Ecto neural progenitor cell (in vitro differentiated cells): ENCODE results near the gene PNMA6E.

Source experiments
- DNase-seq: peaks from one replicate; pipeline ENCODE4 v3.0.0-alpha.2; 2018; ENCODE audit warnings: low spot score

The PNMA6E gene

DNA sequence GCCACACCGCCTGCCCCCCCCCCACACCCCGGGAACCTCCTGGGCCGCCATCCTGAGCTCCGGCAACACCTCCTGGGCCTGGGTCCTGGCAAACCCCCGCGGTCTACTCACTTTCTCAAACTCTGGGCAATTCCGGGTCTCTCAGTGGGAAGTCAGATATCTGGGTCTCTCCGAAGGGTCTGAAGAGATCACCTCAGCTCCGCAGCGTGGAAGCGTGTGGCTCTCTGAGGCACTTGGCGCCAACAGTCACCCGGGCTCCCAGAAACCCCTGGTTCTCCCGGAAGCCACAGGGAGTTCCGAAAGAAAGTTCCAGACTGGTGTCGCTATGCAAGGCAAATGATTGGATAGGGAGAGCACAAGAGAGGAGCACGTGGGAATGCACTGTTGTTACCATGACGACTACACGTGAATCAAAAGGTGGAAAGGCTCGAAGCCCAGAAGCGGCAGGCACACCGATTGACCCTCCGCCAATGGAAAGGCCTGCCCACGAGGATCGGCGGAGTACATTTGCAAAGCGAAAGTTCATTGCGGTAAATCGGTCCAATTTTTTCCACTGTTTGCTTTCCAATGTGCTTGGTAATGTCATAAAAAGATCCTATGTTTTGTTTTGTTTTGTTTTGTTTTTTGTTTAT lies at the start of gene PNMA6E:
Gene PNMA6E (minus strand): TSS at position 218 of the 632 bp plus-strand sequence. CDS start 2,501 bp downstream, outside the sequence.
- DNase-seq: no peak

DNA sequence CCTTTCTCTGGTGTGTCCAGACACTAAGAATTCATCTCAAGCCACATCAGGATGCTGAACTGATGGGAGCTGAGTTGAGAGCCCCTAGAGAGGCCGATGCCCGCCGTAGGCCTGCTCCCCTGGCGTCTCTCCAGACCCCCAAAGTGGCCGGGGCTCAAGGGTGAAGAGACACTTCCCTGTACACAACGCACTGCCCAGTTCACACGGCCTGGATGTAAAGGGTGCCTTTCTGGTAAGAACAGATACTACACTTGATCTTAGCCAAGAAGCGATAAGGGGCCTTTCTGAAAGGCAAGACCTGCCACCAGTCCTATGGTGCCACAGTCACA lies 49.8 kb upstream of the PNMA6E start:
- DNase-seq: no peak

DNA sequence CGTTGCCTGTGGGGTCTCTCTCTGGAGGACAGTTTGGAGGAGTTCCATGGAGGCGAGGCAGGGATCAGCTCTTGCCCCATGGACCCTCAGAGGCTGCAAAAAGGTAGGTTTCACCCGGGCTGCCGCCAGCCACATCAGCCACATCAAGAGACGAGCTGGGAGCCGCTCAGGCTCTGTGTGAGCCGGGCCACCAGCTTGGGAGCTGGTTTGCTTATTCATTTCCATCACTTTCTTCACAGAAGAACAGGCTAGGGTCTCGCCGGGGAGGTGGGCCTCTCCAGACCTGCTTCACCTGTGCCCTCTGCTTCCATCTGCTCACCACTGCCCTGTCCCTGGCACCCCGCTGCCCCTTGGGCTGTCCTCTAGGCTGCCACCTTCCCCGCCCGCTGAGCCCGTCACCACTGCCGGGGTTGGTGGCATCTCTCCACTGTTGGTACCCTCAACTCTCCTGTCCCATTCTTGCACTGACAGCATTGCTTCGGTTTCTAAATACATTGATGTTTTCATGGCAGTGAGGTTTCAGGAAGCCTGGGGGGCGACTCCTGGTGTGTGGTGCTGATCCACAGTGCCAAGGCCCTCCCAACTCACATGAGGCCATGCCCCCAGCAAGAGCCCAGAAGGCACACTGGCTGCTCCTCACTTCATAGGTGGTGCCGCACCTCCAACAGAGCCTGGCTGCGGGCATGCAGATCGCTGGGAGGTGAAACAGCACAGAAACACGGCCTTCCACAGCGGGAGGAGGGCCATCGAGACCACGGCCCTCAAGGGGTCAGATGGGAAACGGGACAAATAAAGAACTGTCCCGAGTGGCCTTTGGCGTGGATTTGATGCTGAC lies 49.2 kb upstream of the PNMA6E start:
- DNase-seq: no peak

DNA sequence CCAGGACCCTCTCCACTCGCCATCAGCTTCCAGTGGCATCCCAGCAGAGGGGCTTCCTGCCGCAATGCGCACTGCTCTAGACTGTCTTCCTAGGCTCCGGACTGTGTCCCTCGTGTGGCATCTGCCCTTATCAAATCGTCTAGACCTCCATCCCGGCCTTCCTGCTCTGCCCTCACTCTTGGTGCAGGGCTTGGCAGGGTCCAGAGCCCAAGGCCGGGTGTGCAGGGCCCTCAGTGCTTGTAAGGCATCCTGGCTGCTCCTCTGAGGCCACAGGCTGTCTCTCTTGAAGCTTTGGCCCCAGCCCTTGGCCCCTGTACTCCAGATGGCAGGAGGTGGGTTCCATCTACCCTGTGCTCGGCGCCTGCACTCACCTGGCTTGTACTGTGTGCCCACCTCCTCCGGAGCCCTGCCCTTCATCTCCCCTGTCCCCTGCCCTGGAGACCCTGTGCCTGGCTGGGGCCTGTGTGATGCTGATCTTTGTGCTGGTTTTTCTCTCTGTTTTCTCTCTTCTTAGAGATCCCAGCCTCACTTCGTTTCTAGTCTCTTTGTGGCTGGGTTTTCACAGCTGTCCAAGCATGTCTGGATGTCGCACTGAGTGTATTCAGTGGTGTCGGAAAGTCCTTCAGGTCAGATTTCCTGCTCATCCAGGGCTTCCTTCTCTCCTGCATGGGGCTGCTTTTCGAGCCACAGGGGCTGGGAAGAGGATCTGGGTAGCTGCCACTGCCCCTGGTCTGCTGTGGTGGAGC lies 48.4 kb upstream of the PNMA6E start:
- DNase-seq: no peak

DNA sequence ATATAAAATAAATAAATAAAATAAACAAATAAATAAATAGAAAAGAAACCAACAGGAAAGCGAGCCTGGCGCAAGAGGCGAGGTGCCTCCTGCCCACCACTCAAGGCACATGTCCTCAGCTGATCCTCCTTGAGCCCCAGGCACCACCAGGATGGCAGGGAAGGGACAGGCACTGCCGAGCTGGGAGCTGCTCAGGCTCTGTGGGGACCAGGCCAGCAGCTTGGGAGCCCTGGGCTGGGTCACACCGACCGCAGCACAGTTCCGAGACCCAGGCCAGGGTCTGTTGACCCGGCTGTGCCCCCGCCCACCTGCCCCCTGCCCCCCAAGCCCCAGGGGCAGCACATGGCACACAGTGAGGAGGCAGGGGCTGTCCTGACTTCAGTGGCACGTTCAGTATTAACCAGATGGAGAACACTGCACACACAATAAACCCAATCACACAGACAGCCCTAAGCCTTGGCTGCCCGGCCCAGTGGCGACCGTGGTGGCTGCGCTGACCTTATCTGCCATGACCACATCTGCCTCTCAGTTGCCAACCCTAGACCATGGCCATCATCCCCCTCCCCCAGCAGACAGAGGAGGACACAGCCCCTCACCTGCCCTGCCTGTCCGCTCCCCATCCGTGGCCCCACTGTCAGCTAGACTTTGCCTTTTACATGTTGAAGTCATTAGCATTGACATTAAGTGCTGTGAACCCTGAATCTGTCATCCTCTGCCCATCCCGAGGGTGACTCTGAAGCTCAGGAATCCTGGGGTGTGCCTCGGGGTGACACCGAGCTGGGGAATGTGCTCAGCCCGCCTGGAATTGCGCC lies 47.6 kb upstream of the PNMA6E start:
- no peak for DNase-seq

DNA sequence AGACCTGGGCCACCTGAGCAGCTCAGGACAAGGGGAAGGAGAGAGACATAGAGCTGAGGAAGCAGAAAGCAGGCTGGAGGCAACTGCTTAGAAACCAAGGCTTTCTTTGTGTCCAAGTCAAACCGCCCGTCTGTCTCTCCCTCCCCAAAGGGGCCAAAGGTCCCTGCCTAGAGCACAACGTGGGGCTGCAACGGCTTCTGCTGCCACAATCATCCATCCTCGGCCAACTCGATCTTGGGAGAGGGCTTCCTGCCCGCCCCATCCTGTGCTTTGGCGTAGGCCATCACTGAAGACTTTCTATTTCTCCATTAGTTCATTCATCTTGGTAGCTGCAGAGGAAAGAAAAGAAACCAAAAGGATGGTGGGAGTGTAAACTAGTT lies 46.4 kb upstream of the PNMA6E start:
- DNase-seq: no peak

DNA sequence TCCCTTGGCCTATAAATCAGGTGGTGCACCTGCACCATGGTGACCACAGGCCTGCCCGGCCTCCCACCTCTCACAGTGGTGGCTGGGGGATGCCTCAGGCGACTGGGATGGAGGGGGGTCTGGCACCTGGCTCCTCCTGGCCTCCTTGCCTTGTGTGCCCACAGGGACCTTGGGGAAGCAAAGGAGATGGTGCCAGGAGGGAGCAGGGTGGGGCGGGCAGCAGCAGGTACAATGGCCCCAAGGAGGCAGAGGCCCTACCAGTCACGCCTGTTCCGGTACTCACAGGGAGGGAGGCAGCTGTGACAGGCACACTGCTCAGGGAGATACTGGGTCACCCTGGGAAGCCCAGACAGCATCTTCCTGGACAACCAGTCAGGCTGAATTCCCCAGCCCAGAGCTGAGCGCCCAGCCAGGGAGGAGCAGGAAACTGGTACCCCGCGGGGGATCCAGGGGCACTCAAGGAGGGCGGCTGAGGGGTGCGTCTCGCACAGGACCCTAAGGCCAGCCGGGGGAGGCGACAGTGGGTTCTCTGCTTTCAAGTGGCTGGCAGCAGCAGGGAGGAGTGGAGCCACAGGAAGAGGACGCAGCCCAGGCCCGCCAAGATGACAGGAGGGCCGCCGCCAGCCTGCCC lies 45.9 kb upstream of the PNMA6E start:
- DNase-seq: no peak

DNA sequence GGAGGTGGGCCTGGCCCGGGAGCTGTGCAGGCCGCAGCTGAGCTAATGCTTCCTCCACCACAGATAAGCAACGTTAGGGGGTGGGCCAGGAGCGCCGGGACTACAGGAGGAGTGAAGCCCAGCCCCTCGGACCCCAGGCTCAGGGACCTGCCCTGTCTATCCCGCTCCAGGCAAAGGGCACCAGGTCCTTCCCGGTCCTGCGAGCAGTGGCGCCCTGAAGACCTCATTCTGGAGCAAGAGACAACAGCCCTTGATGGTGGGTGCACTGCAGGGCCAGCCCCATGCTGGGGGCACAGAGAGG lies 45.4 kb upstream of the PNMA6E start:
- DNase-seq: no peak

DNA sequence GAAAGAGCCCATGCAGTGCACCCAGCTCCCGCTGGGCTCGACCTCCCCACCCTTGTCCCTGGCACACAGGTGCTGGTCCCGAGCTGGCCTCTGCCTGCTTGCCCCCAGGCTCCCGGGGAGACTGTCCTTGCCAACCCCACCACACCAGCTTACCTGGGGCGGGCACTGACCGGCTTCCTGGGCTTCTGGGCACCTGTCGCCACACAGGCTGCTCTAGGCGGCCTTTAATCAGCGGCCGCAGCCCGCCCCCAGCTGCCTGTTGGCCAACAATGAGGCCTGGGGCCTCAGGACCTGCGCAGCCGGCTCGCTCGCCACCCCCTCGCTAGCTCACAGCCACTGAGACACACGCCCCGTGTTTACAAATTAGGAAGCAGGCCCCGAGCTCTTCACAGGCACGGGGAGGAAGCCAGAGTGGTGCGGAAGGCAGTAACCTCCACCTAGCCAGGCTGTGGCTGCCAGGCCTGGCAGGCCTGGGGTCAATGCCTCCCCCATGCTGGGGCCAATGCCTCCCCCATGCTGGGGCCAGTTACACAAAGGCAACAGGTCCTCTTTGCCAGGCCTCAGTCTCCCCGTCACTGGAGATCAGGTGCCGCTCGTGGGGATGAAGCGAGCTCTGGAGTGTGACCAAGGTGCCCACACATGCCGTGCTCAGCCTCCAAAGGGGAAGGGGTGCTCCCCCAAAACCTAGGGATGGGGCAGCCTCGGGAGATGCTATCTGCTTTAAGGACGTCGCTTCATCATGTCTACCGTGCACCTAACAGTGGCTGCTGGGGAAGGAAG lies 44.9 kb upstream of the PNMA6E start, which contains the start of gene TREX2:
Gene TREX2 (minus strand): TSS at position 201 of the 780 bp plus-strand sequence. CDS start 626 bp downstream, outside the sequence.
- no peak for DNase-seq

DNA sequence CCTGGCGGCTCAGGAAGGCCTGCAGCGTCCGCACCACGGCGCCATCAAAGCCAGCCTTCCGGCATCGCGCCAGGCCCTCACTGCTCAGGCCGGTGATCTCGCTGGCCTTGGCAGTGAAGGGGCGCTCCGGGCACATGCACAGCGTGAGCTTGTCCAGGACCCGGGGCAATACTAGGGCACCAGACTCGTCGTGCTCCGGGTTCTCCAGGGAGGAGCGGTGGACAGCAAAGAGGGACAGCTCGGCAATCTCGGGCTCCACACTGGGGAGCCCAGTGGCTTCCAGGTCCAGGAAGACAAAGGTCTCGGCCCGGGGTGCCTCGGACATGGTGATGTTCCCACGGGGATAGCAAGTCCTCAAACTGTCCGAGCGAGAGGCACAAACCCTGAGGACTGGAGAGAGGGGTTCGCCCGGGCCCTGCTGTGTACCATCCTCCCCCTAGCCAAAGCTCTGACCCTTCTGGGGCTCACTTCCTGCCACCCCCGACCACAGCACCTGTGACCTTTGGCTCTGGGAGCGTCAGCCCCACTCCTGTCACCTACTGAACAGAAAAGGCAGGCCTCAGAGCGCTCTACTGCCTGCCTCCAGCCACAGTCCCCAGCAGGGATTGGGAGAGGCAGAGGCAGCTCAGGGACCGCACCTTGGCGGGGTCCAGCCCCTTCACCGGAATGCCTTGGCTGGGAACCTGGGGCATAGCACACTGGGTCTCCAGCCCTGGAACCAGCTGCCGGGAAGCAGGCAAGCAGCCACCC lies 44.1 kb upstream of the PNMA6E start:
- DNase-seq: no peak

DNA sequence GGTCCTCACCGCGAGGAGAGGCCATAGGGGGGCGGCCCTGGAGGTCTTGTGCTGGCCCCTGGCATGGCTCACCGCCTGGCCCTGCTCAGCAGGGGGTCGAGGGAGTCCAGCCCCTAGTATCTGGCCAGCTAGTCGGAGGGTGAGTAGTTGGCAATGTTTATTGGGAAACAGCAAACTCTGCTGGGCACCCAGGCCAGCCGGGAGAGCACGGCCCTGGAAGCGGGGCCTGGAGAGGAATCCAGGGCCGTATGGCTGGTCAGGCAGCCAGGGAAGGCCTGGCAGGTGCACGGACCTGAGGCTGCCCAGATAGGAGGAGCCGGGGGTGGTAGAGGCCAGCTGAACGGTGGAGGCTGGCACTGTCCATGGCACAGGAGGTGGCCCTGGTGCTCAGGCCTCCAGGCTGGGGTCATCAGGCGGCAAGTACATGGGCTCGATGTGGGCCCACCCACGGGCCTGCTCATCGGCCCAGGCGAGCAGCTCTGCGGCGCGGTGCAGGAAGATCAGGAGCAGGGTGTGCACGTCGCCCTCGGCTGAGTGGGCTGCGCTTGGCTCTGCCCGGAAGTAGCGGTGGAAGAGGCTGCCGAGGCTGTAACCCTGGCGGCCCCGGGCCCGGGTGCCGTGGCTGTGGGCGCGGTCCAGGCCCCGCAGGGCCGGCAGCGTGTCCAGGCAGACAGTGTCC lies 43.3 kb upstream of the PNMA6E start:
- DNase-seq: no peak

DNA sequence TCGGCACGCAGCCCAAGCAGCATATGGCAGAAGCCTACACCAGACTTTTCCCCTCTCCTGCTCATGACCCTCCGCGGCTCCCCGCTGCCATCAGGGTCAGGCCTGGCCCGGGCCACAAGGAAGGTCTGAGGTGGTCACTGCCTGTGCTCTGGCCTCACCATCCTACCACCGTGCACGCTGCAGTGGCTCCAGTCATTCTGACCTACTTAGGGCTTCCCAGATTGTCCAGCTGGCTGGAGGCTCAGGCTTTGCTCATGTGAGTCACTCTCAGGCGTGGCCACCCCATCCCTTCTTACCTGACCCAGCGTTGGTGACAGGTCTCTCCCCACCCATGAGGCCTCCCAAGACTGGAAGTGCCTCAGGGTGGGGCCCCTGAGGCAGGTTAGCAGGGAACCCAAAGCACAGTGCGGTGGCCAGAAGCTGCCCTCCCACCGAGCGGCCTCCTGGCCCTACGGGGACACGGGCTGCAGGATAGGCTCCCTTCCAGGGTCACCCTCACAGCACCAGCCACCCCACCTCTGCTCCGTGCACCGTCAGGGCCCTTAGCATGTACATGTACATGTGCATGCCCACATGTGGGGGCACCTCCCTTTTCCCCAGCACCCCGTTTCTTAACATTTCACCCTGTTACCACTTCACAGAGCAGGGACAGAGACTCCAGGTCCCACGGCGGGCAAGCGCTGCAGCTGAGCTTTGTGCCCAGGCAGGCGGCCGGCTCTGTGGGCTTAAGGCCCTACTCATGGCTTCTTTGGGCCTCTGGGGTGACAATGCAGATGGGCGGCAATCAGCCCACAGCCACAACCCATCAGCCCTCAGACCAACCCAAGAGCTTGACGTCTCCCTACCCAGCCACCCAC lies 42.6 kb upstream of the PNMA6E start:
- no peak for DNase-seq

DNA sequence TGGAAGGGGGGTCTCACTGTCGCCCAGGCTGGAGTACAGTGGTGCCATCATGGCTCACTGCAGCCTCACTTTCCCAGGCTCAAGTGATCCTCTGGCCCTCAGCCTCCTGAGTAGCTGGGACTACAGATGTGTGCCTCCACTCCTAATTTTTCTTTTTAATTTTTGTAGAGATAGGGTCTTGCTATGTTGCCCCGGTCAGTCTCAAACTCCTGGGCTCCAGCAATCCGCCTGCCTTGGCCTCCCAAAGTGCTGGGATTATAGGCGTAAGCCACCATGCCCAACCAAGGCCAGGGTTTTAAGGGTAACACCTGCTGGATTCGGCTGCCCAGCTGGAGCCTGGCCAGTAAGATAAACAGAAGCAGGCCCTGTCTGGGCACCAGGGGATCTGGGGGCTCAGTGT lies 41.3 kb upstream of the PNMA6E start:
- no peak for DNase-seq

DNA sequence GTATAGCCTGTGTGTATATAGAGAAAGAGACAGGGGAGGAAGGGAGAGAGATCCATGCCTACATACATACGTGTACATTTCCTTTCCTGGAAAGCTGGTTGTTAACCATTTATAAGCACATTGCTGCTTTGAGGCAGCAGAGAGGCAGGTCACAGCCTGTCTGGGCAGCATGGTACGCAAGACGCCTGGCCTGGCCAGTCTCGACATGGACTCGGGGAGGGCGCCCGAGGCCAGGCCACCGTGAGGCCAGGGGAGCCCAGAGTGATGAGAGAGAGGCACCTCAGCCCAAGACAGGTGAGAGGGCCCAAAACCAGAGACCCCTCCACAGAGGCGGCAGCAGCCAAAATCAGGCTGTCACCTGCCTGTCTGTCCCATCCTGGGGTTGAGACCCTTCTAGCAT lies 40.8 kb upstream of the PNMA6E start:
- no peak for DNase-seq

DNA sequence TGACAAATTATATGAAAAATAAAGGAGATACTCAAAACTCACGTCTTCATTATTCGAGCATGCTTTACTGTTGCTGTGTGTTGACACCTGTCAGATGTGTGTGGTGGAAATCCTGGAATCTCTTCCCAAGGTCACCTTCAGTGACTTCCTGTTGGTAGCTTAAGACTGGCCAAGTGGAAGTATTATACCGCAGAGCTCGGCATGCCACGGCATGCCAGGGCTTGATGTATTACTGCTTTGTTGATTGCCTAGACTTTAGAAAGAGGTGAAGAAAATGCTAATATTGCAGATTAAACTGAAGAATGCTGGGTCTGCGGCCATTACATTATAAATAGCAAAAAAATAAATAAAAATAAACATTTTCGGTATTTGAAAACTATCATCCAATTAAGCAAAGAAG lies 40.1 kb upstream of the PNMA6E start:
- no peak for DNase-seq

DNA sequence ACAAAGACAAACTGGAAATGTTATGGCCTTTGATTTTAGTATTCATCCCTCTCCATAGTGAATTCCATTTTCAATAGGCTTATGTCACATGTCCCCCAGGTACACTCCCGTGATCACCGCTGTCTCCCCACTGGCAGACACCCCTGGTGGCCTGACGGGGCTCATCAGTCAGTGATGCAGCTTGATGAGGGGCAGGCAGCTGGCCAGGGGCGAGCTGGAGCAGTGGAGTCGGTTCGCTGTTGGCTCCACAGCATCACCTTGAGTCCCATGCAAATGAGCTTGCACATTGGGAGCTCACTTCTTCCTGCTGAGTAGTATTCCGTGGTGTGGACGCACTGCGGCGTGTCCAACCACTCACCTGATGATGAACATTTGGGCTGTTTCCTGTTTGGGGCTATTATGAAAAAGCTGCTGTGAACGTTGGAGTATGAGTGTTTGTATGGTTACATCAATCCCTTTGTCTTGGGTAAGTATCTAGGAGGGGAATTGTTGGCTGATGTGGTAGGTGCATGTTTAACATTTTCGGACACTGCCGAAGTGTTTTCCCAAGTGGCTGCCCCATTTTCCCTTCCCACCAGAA lies 39.5 kb upstream of the PNMA6E start:
- DNase-seq: no peak

DNA sequence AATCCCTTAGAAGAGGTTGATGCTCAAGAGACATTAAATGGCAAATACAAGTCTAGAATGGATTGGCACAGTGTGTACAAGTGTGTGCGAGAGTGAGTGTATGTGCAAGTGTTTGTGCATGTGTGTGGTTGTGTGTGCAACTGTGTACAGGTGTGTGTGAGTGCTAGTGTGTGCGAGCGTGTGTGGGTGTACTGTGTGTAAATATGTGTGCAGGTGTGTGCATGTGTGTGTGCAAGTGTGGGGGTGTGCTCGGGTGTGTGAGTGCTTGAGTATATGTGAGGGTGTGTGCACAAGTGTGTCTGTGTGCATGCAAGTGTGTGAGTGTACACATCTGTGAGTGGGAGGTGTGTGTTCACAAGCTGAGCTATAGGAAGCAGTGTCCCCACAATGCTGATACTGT lies 38.8 kb upstream of the PNMA6E start:
- DNase-seq: no peak

DNA sequence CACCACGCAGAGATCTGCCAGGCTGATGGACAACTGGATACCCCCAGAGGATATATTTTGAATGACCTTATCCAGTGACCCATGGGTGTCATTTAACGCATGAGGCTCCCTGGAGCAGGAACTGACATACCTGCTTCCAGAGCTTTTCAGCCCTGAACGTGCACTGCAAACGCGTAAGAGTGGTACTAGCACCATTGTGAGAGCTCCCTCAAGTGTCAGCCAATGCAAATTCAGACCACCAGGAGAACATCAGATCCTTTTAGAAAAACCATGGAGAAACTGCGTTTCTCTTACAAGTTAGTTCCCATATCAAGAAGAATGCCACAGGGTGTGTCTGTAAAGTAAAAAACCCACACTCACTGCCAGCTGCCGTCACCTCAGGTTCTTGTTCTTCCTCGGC lies 37.4 kb upstream of the PNMA6E start:
- no peak for DNase-seq
